Skeletal muscle tissue (tissue), 4 donors: Measurements from ENCODE around the gene PRDM11. TPM values are rescaled to one million over a fixed set of nuclear protein-coding genes. Genes with fewer than 3 reads are reported as not detected.

ENCODE experiments used
- H3K27ac ChIP-seq: one replicate; pipeline ENCODE4 v1.7.0; 2013; ENCODE audit warnings: mild to moderate bottlenecking, low read depth, low read length, inconsistent platforms
- H3K27me3 ChIP-seq, 3 donors: one replicate each; pipeline ENCODE4 v1.7.0; 2013; ENCODE audit warnings: low read length in 3 of 3; ENCODE audit not compliant: control insufficient read depth in 3 of 3, insufficient read depth in 3 of 3
- H3K36me3 ChIP-seq, 3 donors: one replicate each; pipeline ENCODE4 v1.7.0; 2013; ENCODE audit warnings: low read length in 3 of 3; ENCODE audit not compliant: control insufficient read depth in 3 of 3, insufficient read depth in 3 of 3
- H3K4me1 ChIP-seq, 3 donors: one replicate each; pipeline ENCODE4 v1.7.0; 2013; ENCODE audit warnings: low read length in 3 of 3, mild to moderate bottlenecking in 3 of 3; ENCODE audit not compliant: control insufficient read depth in 3 of 3, insufficient read depth in 3 of 3
- H3K4me3 ChIP-seq, 3 donors: one replicate each; pipeline ENCODE4 v1.7.0; 2013; ENCODE audit warnings: low read length in 3 of 3
- H3K9ac ChIP-seq, 3 donors: one replicate each; pipeline ENCODE4 v1.7.0; 2013; ENCODE audit warnings: low read length in 3 of 3, mild to moderate bottlenecking in 3 of 3, moderate library complexity in 2 of 3, low read depth in 1 of 3
- H3K9me3 ChIP-seq, 3 donors: one replicate each; pipeline ENCODE4 v1.7.0; 2013; ENCODE audit warnings: low read length in 3 of 3; ENCODE audit not compliant: control insufficient read depth in 3 of 3
- total RNA-seq: library from RNA; depleted of rRNA; stranded (reverse); fragments of >200 nt; gene quantifications from one replicate; pipeline ENCODE4 v1.2.3, GENCODE V29; 2014
- donor health status: Osteomylitis.

PRDM11 gene
- total RNA-seq, 1 donor from 2014 or later = 9.4 TPM

DNA sequence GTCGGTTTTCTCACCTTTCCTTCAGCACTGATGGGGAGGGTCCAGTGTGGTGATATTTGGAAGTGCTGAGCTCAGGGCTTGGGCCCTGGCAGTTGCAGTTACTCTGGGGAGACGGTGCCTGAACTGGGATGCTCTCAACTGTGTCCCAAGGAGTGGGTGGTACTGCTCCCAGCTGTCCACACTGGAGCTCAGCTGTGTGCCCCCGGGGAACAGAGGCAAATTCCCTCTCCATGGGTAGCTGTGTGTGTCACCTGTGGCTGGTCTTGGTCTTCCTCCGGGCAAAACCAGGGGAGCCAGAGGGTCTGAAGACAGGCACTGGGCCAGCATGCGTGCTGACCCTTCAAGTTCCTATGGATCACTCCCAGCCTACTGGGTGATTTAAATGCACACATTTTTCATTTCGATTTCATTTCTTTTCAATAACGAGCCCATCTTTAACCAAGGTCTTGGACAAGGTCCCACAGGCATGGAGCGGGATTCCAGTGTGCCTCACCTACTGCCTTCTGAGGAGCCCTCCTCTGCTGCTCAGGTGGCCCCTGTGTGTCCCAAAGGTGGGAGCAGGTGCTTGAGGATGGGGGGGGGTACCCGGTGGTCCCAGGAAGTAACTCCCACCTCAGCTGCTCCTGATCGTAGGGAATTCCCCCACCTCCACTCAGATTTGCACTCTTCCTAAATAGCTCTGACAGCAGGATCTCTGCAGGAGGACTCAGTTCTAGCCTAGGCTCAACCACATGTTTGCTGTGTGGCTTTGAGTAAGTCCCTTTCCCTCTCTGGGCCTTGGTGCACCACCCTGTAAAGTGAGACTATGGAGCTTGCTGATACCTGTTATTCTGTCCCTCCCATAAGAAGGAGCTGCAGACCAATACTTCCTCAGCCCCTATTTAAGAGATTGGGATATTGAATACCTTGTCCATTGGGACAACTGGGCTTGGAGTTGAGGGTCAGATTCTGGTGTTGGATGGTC lies 16.8 kb downstream of the PRDM11 start:
- no peak overlapping the region for H3K4me3 ChIP-seq
- H3K27ac ChIP-seq = no peak overlapping the region
- no peak overlapping the region for H3K9ac ChIP-seq
- no peaks in the 10 kb centered on the region for H3K27me3 ChIP-seq
- no peaks in the 10 kb centered on the region for H3K36me3 ChIP-seq
- no peaks in the 10 kb centered on the region for H3K9me3 ChIP-seq
- peaks cover 46 to 62% (median 62%) of the 10 kb centered on the region in 3 donors for H3K4me1 ChIP-seq

DNA sequence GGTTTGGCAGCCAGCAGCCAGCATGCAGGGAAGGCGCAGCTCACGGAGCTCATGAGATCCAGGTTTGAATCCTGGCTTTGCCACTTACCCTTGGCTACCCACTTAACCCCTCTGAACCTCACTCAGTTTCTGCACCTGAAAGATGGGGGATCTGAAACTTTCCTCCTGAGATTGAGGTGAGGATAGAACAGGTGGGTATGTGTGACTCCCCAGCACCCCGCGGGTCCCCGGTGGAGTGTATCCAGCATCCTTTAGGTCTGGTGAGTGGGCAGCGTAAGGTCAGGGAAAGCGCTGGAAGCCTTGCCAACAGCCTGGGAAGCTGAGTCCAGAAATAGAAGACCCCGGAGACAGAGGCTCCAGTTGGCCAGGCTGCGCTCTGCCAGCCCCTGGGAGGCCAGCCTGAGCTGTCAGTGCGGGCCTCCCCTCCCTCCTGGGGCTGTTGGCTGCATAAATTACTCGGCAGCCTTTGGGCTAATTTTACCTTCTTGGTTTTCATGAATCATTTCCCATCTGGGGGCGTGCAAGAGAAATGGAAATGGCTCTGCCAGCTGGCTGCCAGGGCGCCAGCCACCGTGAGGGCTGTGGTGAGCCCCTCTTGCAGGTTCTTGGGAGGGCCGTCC lies 17.6 kb downstream of the PRDM11 start:
- no peak overlapping the region for H3K27ac ChIP-seq
- H3K9ac ChIP-seq = peak overlapping the region in 1 of 3 donors; percentile 43
- no peaks in the 10 kb centered on the region for H3K36me3 ChIP-seq
- no peaks in the 10 kb centered on the region for H3K27me3 ChIP-seq
- no peak overlapping the region for H3K4me3 ChIP-seq
- no peaks in the 10 kb centered on the region for H3K9me3 ChIP-seq
- H3K4me1 ChIP-seq = peaks cover 37 to 58% (median 55%) of the 10 kb centered on the region in 3 donors

DNA sequence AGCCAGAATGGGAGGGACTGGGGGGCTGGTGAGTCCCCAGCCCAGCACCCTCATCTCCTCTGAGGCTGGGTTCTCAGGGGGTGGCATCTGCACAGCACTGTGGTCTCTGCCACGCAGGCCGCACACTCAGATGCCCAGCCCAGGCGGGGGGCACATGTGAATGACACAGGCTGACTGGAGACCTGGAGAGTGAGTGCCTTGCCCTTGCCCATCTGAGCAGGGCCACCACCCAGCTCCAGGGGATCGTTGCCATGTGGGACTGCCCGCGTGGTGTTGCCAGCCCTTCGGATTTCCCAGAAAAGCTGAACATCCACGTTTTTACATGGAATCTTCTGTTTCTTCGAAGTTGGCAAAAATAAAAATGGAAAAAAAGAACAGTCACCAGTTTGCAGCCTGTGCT lies 18.9 kb downstream of the PRDM11 start:
- Histone ChIP-seq H3K4me1 (peaks cover 32 to 55% (median 54%) of the 10 kb centered on the region in 3 donors), H3K36me3 (no peaks in the 10 kb centered on the region), H3K27ac (no peak overlapping the region), H3K9me3 (no peaks in the 10 kb centered on the region), H3K27me3 (no peaks in the 10 kb centered on the region), H3K9ac (no peak overlapping the region), H3K4me3 (no peak overlapping the region)

DNA sequence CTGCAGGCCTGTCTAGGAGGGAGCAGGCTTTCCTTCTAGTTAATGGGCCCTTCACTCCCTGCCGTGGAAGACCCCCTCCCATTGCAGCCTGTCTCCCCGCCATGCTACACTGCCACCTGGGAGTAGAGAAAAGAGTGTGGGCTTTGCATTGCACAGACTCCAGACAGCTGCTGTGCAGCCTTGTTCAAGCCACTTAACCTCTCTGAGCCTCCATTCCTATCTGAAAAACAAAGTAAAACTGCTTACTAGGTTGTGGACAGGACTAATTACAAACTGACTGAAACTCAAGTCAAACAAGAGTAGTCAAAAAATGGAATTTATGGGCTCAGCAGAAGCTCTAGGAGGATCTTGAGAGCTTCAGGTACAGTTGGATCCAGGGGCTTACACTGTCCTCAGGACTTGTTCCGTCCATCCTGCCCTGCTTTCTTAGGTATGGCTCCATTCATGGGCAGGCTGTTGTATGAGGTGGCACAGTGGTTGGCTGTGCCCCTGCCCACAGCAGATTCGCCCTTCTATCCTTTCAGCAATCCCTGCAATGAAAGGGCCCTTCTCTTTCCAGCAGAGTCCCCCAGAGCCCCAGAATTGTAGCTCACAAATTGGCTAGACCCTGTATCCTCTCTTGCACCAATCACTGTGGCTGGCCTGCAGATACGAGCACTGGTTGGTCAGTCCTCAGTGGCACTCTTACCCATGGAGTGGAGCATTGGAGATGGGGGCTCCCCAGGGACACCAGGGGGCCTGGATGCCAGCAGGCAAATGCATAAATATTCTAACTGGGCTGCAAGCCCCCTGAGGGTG lies 19.6 kb downstream of the PRDM11 start:
- H3K4me1 ChIP-seq = peaks cover 29 to 51% (median 49%) of the 10 kb centered on the region in 3 donors
- no peak overlapping the region for H3K9ac ChIP-seq
- no peak overlapping the region for H3K27ac ChIP-seq
- H3K9me3 ChIP-seq = no peaks in the 10 kb centered on the region
- H3K36me3 ChIP-seq = no peaks in the 10 kb centered on the region
- H3K4me3 ChIP-seq = no peak overlapping the region
- H3K27me3 ChIP-seq = no peaks in the 10 kb centered on the region

DNA sequence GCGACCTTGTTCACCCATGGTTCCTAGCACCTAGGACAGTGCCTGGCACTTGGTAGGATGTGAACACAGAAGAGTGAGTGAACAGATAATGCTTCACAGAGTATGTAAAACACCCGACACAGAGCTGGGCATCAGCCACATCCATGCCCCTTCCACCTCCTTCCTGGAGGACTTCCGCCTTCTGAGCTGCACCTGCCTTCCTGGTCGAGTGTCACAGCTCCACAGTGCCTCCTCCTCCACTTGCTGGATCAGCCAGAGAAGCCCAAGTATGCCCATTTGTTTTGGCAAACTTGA lies 20.1 kb downstream of the PRDM11 start:
- no peaks in the 10 kb centered on the region for H3K36me3 ChIP-seq
- peaks cover 23 to 45% (median 43%) of the 10 kb centered on the region in 3 donors for H3K4me1 ChIP-seq
- H3K9ac ChIP-seq = no peak overlapping the region
- no peak overlapping the region for H3K4me3 ChIP-seq
- no peak overlapping the region for H3K27ac ChIP-seq
- no peaks in the 10 kb centered on the region for H3K9me3 ChIP-seq
- H3K27me3 ChIP-seq = no peaks in the 10 kb centered on the region

DNA sequence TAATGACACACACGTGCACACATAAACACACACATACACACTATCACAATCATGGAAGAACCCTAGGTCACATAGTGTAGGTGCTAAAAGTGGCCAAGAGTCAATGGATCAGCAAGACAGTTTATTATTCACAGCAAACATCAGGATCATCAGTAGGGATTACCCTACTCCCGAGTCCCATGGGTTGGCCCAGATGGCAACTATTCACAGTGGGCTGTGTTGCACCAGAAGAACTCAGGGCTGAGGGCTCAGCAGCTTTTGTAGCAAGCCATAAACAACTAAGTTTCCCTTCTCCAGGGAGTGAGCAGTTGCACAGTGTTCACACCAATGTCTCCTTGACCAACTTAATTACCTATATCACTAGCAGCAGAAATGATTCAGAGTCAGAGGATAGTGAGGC lies 20.8 kb downstream of the PRDM11 start:
- H3K4me3 ChIP-seq = no peak overlapping the region
- H3K9ac ChIP-seq = no peak overlapping the region
- no peaks in the 10 kb centered on the region for H3K9me3 ChIP-seq
- no peak overlapping the region for H3K27ac ChIP-seq
- no peaks in the 10 kb centered on the region for H3K27me3 ChIP-seq
- H3K36me3 ChIP-seq = no peaks in the 10 kb centered on the region
- peaks cover 16 to 38% (median 36%) of the 10 kb centered on the region in 3 donors for H3K4me1 ChIP-seq

DNA sequence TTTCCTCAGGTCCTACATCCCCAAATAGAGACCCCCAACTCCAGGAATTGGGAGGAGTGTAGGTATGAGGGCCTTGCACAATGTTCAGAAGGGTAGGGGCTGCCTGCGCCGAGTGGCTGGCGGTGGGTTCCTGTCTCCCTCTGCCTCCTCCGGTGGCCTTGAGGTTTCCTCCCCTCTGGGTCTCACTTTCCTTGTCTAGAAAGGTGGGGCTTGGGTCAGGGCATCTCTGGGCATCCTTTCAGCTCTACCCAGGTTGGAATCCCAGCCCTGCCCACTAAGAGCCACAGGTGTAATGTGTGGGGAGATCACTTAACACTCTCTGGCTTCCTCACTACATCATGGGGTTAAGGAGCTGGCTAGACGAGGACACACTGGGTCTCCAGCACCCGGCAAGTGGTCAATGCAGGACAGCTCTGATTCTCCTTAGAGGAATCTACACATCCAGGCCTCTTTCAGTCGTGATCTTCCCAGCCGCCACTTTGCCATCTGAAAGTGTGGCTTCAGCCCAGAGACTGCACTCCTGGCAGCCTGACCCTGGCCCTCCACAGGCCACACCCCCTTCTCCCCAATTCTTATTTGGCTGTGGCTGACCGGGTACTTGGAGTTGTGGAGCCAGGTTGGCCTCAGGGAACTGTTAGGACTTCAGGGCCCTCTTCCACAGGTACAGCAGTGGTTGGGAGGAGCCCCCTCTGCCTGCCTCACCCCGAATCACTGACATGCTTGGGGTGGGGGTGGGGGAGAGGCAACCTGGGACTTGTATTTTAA lies 22.1 kb downstream of the PRDM11 start:
- H3K4me1 ChIP-seq = peaks cover 8 to 29% (median 23%) of the 10 kb centered on the region in 3 donors
- H3K27ac ChIP-seq = no peak overlapping the region
- peak overlapping the region in 1 of 3 donors; percentile 8 for H3K9ac ChIP-seq
- H3K9me3 ChIP-seq = no peaks in the 10 kb centered on the region
- H3K27me3 ChIP-seq = no peaks in the 10 kb centered on the region
- H3K4me3 ChIP-seq = no peak overlapping the region
- H3K36me3 ChIP-seq = no peaks in the 10 kb centered on the region

DNA sequence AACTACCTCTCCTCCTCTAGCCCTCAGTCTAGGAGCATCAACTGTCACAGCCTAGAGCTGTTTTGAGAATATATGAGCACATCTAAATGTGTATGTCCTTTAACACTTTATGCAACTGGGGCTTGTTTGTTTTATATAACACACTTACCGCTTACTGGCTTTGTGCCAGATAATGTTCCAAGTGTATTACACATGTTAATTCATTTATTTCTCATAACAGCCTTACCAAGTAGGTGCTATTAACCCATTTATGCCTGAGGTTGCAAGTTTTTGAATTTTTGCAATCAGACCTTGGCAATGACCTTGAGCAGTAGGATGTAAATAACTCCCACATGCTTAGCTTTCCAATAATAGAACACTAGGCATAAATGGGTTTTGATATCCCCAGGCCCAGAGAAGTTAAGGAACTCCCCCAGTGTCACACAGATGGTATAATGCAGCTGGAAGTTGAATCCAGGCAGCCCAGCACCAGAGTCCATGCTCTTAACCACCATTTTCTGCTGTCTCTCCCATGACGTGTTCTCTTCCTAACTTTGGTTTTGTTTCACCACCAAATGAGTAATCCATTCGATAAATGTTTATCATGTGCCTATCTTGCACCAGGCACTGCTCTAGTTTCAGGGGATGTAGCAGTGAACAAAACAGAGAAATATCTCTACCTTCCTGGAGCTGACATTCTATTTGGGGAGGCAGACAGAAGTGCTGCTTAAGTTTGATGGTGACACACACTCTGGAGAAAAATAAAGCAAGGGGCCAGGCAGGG lies 23.1 kb downstream of the PRDM11 start:
- Histone ChIP-seq H3K36me3 (no peaks in the 10 kb centered on the region), H3K9ac (no peak overlapping the region), H3K4me3 (no peak overlapping the region), H3K9me3 (no peaks in the 10 kb centered on the region), H3K27ac (no peak overlapping the region), H3K4me1 (peaks cover 0 to 19% (median 14%) of the 10 kb centered on the region in 3 donors), H3K27me3 (no peaks in the 10 kb centered on the region)

DNA sequence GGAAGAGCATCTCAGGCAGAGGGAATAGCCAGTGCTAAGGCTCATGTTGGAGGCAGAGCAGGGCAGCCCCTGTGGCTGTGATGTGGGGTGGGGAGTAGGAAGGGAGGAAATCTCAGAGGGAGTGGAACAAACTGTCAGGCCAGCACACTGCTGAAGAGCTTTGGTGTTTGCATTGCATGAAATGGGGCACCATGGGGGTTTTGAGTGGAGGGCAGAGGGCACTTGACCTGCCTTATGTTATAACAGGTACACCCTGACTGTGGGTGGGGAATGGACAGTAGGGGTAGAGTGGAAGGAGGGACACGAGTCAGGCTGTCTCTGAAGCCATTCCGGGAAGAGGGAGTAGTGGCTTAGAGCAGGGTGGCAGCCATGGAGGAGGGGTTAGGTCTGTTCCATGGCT lies 24.0 kb downstream of the PRDM11 start:
- Histone ChIP-seq H3K27ac (no peak overlapping the region), H3K9ac (no peak overlapping the region), H3K36me3 (no peaks in the 10 kb centered on the region), H3K4me1 (peaks cover 0 to 11% (median 9%) of the 10 kb centered on the region in 3 donors), H3K9me3 (no peaks in the 10 kb centered on the region), H3K27me3 (no peaks in the 10 kb centered on the region), H3K4me3 (no peak overlapping the region)
